A549 treated with CORT108297 at 1 μM for 4 hours (cell line): ENCODE measurements around the gene PHIP. TPM values are rescaled to one million over a fixed set of nuclear protein-coding genes. Genes with fewer than 3 reads are reported as not detected.

Source experiments
- total RNA-seq: library from RNA; stranded (reverse); fragments of 200-300 nt; extraction: Qiagen RNA extraction; gene quantifications from 5 replicates; pipeline ENCODE4 v1.2.3, GENCODE V29; 2022

Gene PHIP
- 3.4 to 5.8 TPM (median 5.3 TPM) in 5 replicates for total RNA-seq

DNA sequence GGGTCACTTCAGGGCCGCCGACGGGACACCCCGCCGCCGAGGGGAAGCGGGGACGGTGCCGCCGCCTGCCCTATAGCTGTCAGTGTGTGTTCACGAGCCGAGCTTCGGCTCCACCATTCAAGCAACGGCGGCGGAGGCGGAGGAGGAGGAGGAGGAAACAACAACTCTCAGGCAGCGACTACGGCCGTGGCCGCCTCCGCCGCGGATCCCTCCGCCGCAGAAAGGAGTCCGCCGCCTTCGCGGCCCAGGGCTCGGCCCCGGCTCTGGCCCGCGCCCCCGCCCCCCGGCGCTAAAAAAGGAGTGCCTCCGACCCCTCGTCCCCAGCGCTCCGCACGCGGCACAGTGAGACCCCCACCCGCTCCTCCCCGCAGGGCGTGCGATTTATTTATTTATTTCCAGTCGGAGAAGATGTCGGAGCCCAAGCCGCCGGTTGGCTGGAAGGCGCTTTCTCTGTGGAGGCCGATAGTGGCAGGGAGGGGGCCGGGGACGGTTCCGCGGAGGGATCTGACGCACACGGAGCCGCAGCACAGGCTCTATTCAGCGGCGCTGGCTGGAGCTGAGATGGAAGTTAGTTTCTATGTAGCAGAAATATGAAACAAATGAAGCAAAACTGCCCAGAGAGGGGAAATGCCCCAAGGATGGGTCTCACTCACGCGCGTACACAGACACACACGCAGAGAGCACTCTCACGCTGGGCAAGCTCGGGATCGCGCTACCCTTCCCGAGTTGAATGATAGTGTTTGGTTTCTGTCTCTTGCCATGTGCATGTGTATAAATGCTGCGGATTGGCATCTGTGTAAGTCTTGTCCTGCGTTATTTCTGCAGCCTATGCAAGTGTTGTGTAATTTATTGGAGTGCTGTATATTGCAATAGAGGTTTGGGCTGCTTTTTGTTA, at the start of gene PHIP:
PHIP (minus strand) TSS at position 180 of the 895 bp plus-strand sequence. CDS start 186 bp downstream, outside the sequence.

Other genes with a start within 250 kb of the PHIP start
- 0.66 to 0.78 TPM (median 0.74 TPM) in 5 replicates for gene IRAK1BP1, start 210.7 kb downstream of the PHIP start, total RNA-seq
- 56.5 to 69.2 TPM (median 60.9 TPM) in 5 replicates for gene HMGN3, start 156.4 kb upstream of the PHIP start, total RNA-seq